Lower leg skin (tissue), 4 donors: Measurements from ENCODE around the gene KIZ. TPM values are rescaled to one million over a fixed set of nuclear protein-coding genes. Genes with fewer than 3 reads are reported as not detected.

Experiments
- DNase-seq, 2 donors: peaks; one replicate each; pipeline ENCODE4 v3.0.0-alpha.2; 2019; ENCODE audit warnings: low spot score in 2 of 2
- H3K4me3 ChIP-seq: fragments of 200-600 bp; sonication (generic); 2 replicates; pipeline ENCODE4 v1.5.1; 2017; ENCODE audit warnings: mild to moderate bottlenecking, low read depth; ENCODE audit not compliant: poor library complexity, severe bottlenecking
- CTCF ChIP-seq, 3 donors: fragments of 450-650 bp; IDR thresholded peaks; one replicate each; pipeline ENCODE4 v1.5.1; 2016; ENCODE audit warnings: antibody characterized with exemption in 3 of 3, mild to moderate bottlenecking in 3 of 3, moderate library complexity in 2 of 3
- POLR2A ChIP-seq, 2 donors: fragments of 450-650 bp; IDR thresholded peaks; one replicate each; pipeline ENCODE4 v1.6.1; 2016 to 2017; ENCODE audit warnings: antibody characterized with exemption in 2 of 2, mild to moderate bottlenecking in 1 of 2, moderate library complexity in 1 of 2
- WGBS, 2 donors: methylation state at CpG; one replicate each; pipeline ENCODE4 v1.1.5; 2018; 5-methylcytosine and 5-hydroxymethylcytosine counted together
- intact Hi-C: fragments of 100-400 bp; cut with DNase I; formaldehyde crosslinking; loops from one replicate; pipeline ENCODE4 v1.15.0; 2023; ENCODE audit warnings: low total_unique reads
- total RNA-seq, 4 donors: library from RNA; depleted of rRNA; stranded (reverse); fragments of >200 nt; gene quantifications; one replicate each; pipeline ENCODE4 v1.1.0, GENCODE V29; 2016

Gene KIZ
- total RNA-seq, 4 donors from 2014 or later = 17.8 to 25.0 (median 23.0) TPM

GRCh38 chr20:21089391-21089790 is 36.5 kb upstream of the KIZ start:
- DNase-seq = no peak
- intact Hi-C loops = no loop called here
- TF ChIP-seq CTCF (IDR thresholded peaks at IDR 0.05) (no peak), POLR2A (IDR thresholded peaks at IDR 0.05) (no peak)
- H3K4me3 ChIP-seq = no peak overlapping the region
- 42 to 53% methylated on average over 8 of the region's 8 CpGs for WGBS, 2 donors

- intact Hi-C loops = no loop called here
- 55 to 62% methylated on average over 14 of the region's 14 CpGs for WGBS, 2 donors
- DNase-seq = no peak
- no peak overlapping the region for H3K4me3 ChIP-seq
- no peak for TF ChIP-seq CTCF (IDR thresholded peaks at IDR 0.05)
Observed at GRCh38 chr20:21090111-21090618, 35.7 kb upstream of the KIZ start.

- 81 to 83% methylated on average over 11 of the region's 11 CpGs for WGBS, 2 donors
- DNase-seq = no peak
- intact Hi-C loops = no loop called here
- TF ChIP-seq POLR2A (IDR thresholded peaks at IDR 0.05) = no peak
- no peak for TF ChIP-seq CTCF (IDR thresholded peaks at IDR 0.05)
- no peak overlapping the region for H3K4me3 ChIP-seq
Observed at GRCh38 chr20:21090721-21091120, 35.2 kb upstream of the KIZ start.

GRCh38 chr20:21092806-21093205 is 33.1 kb upstream of the KIZ start:
- no peak for DNase-seq
- TF ChIP-seq POLR2A (IDR thresholded peaks at IDR 0.05) (no peak), CTCF (IDR thresholded peaks at IDR 0.05) (no peak)
- WGBS, 2 donors = 65 to 74% methylated on average over 3 of the region's 3 CpGs
- H3K4me3 ChIP-seq = no peak overlapping the region
- intact Hi-C loops = no loop called here

- 56 to 61% methylated on average over 10 of the region's 10 CpGs for WGBS, 2 donors
- intact Hi-C loops = no loop called here
- no peak for TF ChIP-seq POLR2A (IDR thresholded peaks at IDR 0.05)
- no peak for TF ChIP-seq CTCF (IDR thresholded peaks at IDR 0.05)
- H3K4me3 ChIP-seq = no peak overlapping the region
- DNase-seq = no peak
Observed at GRCh38 chr20:21096321-21097043, 29.4 kb upstream of the KIZ start.
